Subcutaneous abdominal adipose tissue (tissue), 5 donors: ENCODE data around the gene BORCS6.

Experiments
- H3K27ac ChIP-seq: one replicate; pipeline ENCODE4 v1.7.0; 2013; ENCODE audit warnings: low read depth, mild to moderate bottlenecking, inconsistent platforms, low read length, moderate library complexity
- H3K27me3 ChIP-seq, 5 donors: one replicate each; pipeline ENCODE4 v1.7.0; 2013; ENCODE audit warnings: low read length in 5 of 5, inconsistent platforms in 1 of 5; ENCODE audit not compliant: control insufficient read depth in 5 of 5, insufficient read depth in 4 of 5
- H3K36me3 ChIP-seq, 5 donors: one replicate each; pipeline ENCODE4 v1.7.0; 2013; ENCODE audit warnings: low read length in 5 of 5; ENCODE audit not compliant: control insufficient read depth in 5 of 5, insufficient read depth in 5 of 5
- H3K4me1 ChIP-seq, 5 donors: one replicate each; pipeline ENCODE4 v1.7.0; 2013; ENCODE audit warnings: low read length in 5 of 5, mild to moderate bottlenecking in 3 of 5, moderate library complexity in 1 of 5; ENCODE audit not compliant: control insufficient read depth in 5 of 5, insufficient read depth in 5 of 5
- H3K4me3 ChIP-seq, 5 donors: one replicate each; pipeline ENCODE4 v1.7.0; 2013; ENCODE audit warnings: low read length in 5 of 5, low read depth in 1 of 5
- H3K9ac ChIP-seq, 5 donors: one replicate each; pipeline ENCODE4 v1.7.0; 2013; ENCODE audit warnings: low read length in 5 of 5, mild to moderate bottlenecking in 4 of 5, moderate library complexity in 3 of 5
- H3K9me3 ChIP-seq, 5 donors: one replicate each; pipeline ENCODE4 v1.7.0; 2013; ENCODE audit warnings: low read length in 5 of 5; ENCODE audit not compliant: control insufficient read depth in 5 of 5
- donor health status: healthy.
- donor health status: healthy.
- donor health status: healthy.
- donor health status: healthy.
- donor health status: healthy.

The BORCS6 gene

GRCh38 chr17:8161289-8162232 lies 28.4 kb downstream of the BORCS6 start:
- Histone ChIP-seq H3K9me3 (peaks cover 0 to under 1% (median 0%) of the 10 kb centered on the region in 5 donors), H3K4me3 (peak overlapping the region; percentile 84 to 97 (median 92)), H3K27me3 (peaks cover 0 to 2% (median 0%) of the 10 kb centered on the region in 5 donors), H3K36me3 (peaks cover 2 to 29% (median 25%) of the 10 kb centered on the region in 5 donors), H3K27ac (peak overlapping the region; percentile 93), H3K9ac (peak overlapping the region; percentile 77 to 99 (median 86)), H3K4me1 (peaks cover 16 to 58% (median 51%) of the 10 kb centered on the region in 5 donors)

- Histone ChIP-seq H3K9me3 (peaks cover 0 to 2% (median 0%) of the 10 kb centered on the region in 5 donors), H3K27ac (peak overlapping the region; percentile 93), H3K4me3 (peak overlapping the region in 2 of 5 donors; percentile 3 to 8), H3K27me3 (peaks cover 0 to 5% (median 0%) of the 10 kb centered on the region in 5 donors), H3K9ac (peak overlapping the region in 4 of 5 donors; percentile 5 to 99 (median 68)), H3K36me3 (peaks cover 2 to 29% (median 25%) of the 10 kb centered on the region in 5 donors), H3K4me1 (peaks cover 22 to 61% (median 51%) of the 10 kb centered on the region in 5 donors)
These were observed 29.2 kb downstream of the BORCS6 start for GRCh38 chr17:8160741-8161221.

GRCh38 chr17:8160224-8160577 lies 29.8 kb downstream of the BORCS6 start:
- Histone ChIP-seq H3K9ac (no peak overlapping the region), H3K4me3 (no peak overlapping the region), H3K27me3 (peaks cover 0 to 5% (median 0%) of the 10 kb centered on the region in 5 donors), H3K4me1 (peaks cover 22 to 67% (median 56%) of the 10 kb centered on the region in 5 donors), H3K36me3 (peaks cover 2 to 29% (median 25%) of the 10 kb centered on the region in 5 donors), H3K27ac (peak overlapping the region; percentile 93), H3K9me3 (peaks cover 0 to 2% (median 0%) of the 10 kb centered on the region in 5 donors)

- Histone ChIP-seq H3K9me3 (peaks cover 0 to 2% (median 0%) of the 10 kb centered on the region in 5 donors), H3K36me3 (peaks cover 2 to 29% (median 25%) of the 10 kb centered on the region in 5 donors), H3K27me3 (peaks cover 0 to 5% (median 0%) of the 10 kb centered on the region in 5 donors), H3K4me3 (no peak overlapping the region), H3K27ac (peak overlapping the region; percentile 93), H3K9ac (peak overlapping the region in 1 of 5 donors; percentile 13), H3K4me1 (peaks cover 21 to 68% (median 59%) of the 10 kb centered on the region in 5 donors)
These were observed 30.3 kb downstream of the BORCS6 start for GRCh38 chr17:8159459-8160223.

- H3K4me1 ChIP-seq: peaks cover 17 to 67% (median 57%) of the 10 kb centered on the region in 5 donors
- peaks cover 0 to 2% (median 0%) of the 10 kb centered on the region in 5 donors for H3K9me3 ChIP-seq
- no peak overlapping the region for H3K4me3 ChIP-seq
- H3K36me3 ChIP-seq: peaks cover 2 to 29% (median 25%) of the 10 kb centered on the region in 5 donors
- no peak overlapping the region for H3K9ac ChIP-seq
- peaks cover 0 to 5% (median 0%) of the 10 kb centered on the region in 5 donors for H3K27me3 ChIP-seq
- no peak overlapping the region for H3K27ac ChIP-seq
These were observed 31.0 kb downstream of the BORCS6 start for GRCh38 chr17:8159032-8159400.

GRCh38 chr17:8158267-8159031 lies 31.5 kb downstream of the BORCS6 start:
- H3K36me3 ChIP-seq: peaks cover 2 to 29% (median 25%) of the 10 kb centered on the region in 5 donors
- peaks cover 0 to 5% (median 0%) of the 10 kb centered on the region in 5 donors for H3K27me3 ChIP-seq
- H3K27ac ChIP-seq: peak overlapping the region; percentile 90
- peaks cover 0 to 2% (median 0%) of the 10 kb centered on the region in 5 donors for H3K9me3 ChIP-seq
- H3K4me3 ChIP-seq: peak overlapping the region in 3 of 5 donors; percentile 22 to 44 (median 44)
- peak overlapping the region in 2 of 5 donors; percentile 3 to 68 for H3K9ac ChIP-seq
- H3K4me1 ChIP-seq: peaks cover 18 to 67% (median 57%) of the 10 kb centered on the region in 5 donors

GRCh38 chr17:8156246-8156992 lies 33.6 kb downstream of the BORCS6 start:
- Histone ChIP-seq H3K27ac (peak overlapping the region; percentile 99), H3K9ac (peak overlapping the region; percentile 88 to 99 (median 95)), H3K9me3 (peaks cover 0 to 2% (median 0%) of the 10 kb centered on the region in 5 donors), H3K27me3 (peaks cover 0 to 5% (median 0%) of the 10 kb centered on the region in 5 donors), H3K36me3 (peaks cover 2 to 28% (median 23%) of the 10 kb centered on the region in 5 donors), H3K4me1 (peaks cover 23 to 72% (median 58%) of the 10 kb centered on the region in 5 donors), H3K4me3 (peak overlapping the region; percentile 97 to 100 (median 100))

GRCh38 chr17:8155996-8156245 lies 34.1 kb downstream of the BORCS6 start:
- Histone ChIP-seq H3K9ac (peak overlapping the region; percentile 88 to 99 (median 95)), H3K4me3 (peak overlapping the region; percentile 97 to 100 (median 100)), H3K27me3 (peaks cover 0 to 5% (median 0%) of the 10 kb centered on the region in 5 donors), H3K27ac (peak overlapping the region; percentile 97), H3K36me3 (peaks cover 2 to 23% (median 18%) of the 10 kb centered on the region in 5 donors), H3K4me1 (peaks cover 23 to 72% (median 58%) of the 10 kb centered on the region in 5 donors), H3K9me3 (peaks cover 0 to 2% (median 0%) of the 10 kb centered on the region in 5 donors)
